K562 (cell line): ENCODE data around the gene KCNK3. TPM values are rescaled to one million over a fixed set of nuclear protein-coding genes. Genes with fewer than 3 reads are reported as not detected.

Source experiments
- DDX20 ChIP-seq: fragments of 450-650 bp; IDR thresholded peaks from 2 replicates; pipeline ENCODE4 v1.6.1; 2016; ENCODE audit warnings: missing genetic modification characterization, low read depth, mild to moderate bottlenecking, missing compliant biosample characterization, moderate library complexity
- HEY1 ChIP-seq: fragments of 250-450 bp; sonication (Bioruptor Pico); IDR thresholded peaks from 2 replicates; pipeline ENCODE4 v1.5.0; 2020; ENCODE audit warnings: mild to moderate bottlenecking, moderate library complexity, borderline replicate concordance
- TSHZ1 ChIP-seq: fragments of 250-450 bp; sonication (Bioruptor Pico); IDR thresholded peaks from 2 replicates; pipeline ENCODE4 v1.4.0; 2020; ENCODE audit warnings: mild to moderate bottlenecking, moderate library complexity
- polyA plus RNA-seq, 8 experiments: library from polyadenylated mRNA; depleted of rRNA in 4 of 8; stranded (reverse) in 5 of 8; unstranded in 3 of 8; fragments of >200 nt; fragmentation: Nextera tagmentation in 2 of 8; fragmentation: Illumina TruSeq in 1 of 8; extraction: Ambion mirVana in 2 of 8; extraction: Trizol in 1 of 8; gene quantifications; 2 replicates each; pipeline versions ENCODE4 v1.2.1 to v1.2.3, GENCODE V29; 2011 to 2014; ENCODE audit warnings: inconsistent platforms in 1 of 8, missing spikeins in 1 of 8
- total RNA-seq, 7 experiments: library from RNA; depleted of rRNA in 6 of 7; stranded (reverse); fragments of >200 nt in 6 of 7; fragmentation: Illumina TruSeq in 2 of 7; extraction: Trizol in 2 of 7; gene quantifications; 2 replicates each; pipeline versions ENCODE4 v1.2.1 to v1.2.3, GENCODE V29; 2011 to 2021; ENCODE audit warnings: low replicate concordance in 1 of 7
- TF ChIP-seq, protein P1 (sequence below): fragments of 250-450 bp; sonication (Bioruptor Pico); IDR thresholded peaks from 2 replicates; pipeline ENCODE4 v1.5.0; 2021; ENCODE audit warnings: mild to moderate bottlenecking, borderline replicate concordance

The KCNK3 gene
- total and polyA plus RNA-seq, 9 of the 15 experiments (the other 6 are each of a cell fraction or from before 2014, with no cell fraction given): 0.01 to 0.20 (median 0.07) TPM; not detected in 5

- TF ChIP-seq TSHZ1 (CRISPR knock-in tag): no peak
- no peak for TF ChIP-seq DDX20 (tag)
- TF ChIP-seq, protein P1, sequence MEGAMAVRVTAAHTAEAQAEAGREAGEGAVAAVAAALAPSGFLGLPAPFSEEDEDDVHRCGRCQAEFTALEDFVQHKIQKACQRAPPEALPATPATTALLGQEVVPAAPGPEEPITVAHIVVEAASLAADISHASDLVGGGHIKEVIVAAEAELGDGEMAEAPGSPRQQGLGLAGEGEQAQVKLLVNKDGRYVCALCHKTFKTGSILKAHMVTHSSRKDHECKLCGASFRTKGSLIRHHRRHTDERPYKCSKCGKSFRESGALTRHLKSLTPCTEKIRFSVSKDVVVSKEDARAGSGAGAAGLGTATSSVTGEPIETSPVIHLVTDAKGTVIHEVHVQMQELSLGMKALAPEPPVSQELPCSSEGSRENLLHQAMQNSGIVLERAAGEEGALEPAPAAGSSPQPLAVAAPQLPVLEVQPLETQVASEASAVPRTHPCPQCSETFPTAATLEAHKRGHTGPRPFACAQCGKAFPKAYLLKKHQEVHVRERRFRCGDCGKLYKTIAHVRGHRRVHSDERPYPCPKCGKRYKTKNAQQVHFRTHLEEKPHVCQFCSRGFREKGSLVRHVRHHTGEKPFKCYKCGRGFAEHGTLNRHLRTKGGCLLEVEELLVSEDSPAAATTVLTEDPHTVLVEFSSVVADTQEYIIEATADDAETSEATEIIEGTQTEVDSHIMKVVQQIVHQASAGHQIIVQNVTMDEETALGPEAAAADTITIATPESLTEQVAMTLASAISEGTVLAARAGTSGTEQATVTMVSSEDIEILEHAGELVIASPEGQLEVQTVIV (CRISPR knock-in tag): no peak
- no peak for TF ChIP-seq HEY1 (CRISPR knock-in tag)
Observed at GRCh38 chr2:26715528-26716270, 23.2 kb downstream of the KCNK3 start (continued).
